Hepatocyte (in vitro differentiated cells): ENCODE results near the gene GID8.

ENCODE experiments used
- CTCF ChIP-seq: fragments of 200-600 bp; sonication (generic); IDR thresholded peaks from 2 replicates; pipeline ENCODE4 v1.5.1; 2016; ENCODE audit warnings: antibody characterized with exemption, mild to moderate bottlenecking; ENCODE audit not compliant: poor library complexity
- EZH2 ChIP-seq: fragments of 200-600 bp; sonication (generic); IDR thresholded peaks from 2 replicates; pipeline ENCODE4 v1.6.1; 2016; ENCODE audit warnings: antibody characterized with exemption, mild to moderate bottlenecking, borderline replicate concordance
- EZH2phosphoT487 ChIP-seq: fragments of 200-600 bp; sonication (generic); IDR thresholded peaks from one replicate; pipeline ENCODE4 v1.6.1; 2018; ENCODE audit warnings: antibody characterized with exemption, mild to moderate bottlenecking, low read depth, moderate library complexity; ENCODE audit not compliant: unreplicated experiment, severe bottlenecking

DNA sequence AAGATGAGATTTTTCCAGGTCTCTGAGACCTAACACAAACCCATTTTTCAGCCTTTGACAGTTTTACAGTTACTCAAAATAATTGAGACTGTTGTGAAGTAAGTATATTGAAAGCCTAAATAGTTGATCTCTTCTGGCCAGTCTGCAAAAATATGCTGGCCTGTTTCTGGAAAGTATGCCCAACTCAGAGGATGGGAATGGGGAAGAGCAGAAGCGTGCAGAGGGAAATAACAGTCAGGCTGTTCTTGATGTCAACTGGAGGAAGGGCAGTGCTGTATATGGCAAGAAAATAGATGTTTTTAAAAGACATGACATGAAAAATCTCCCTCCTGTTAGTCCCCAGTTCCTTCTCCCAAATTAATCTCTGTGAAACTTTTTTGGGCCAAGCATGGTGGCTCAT lies 3.8 kb downstream of the GID8 start:
- TF ChIP-seq CTCF (no peak), EZH2 (no peak), EZH2phosphoT487 (no peak)
